Transverse colon (tissue), 4 donors: ENCODE data around the gene KAZN. TPM values are rescaled to one million over a fixed set of nuclear protein-coding genes. Genes with fewer than 3 reads are reported as not detected.

Experiments used
- DNase-seq: peaks from one replicate; pipeline ENCODE4 v3.0.0-alpha.2; 2019
- H3K27ac ChIP-seq, 4 donors: fragments of 200-600 bp; sonication (generic); 2 replicates each; pipeline ENCODE4 v1.5.1; 2016 to 2018; ENCODE audit warnings: inconsistent platforms in 4 of 4
- H3K27me3 ChIP-seq: fragments of 200-600 bp; sonication (generic); 2 replicates; pipeline ENCODE4 v1.5.1; 2017; ENCODE audit warnings: inconsistent platforms
- H3K36me3 ChIP-seq, 4 donors: fragments of 200-600 bp; sonication (generic); 2 replicates each; pipeline ENCODE4 v1.5.1; 2017 to 2019; ENCODE audit warnings: inconsistent platforms in 4 of 4
- H3K4me1 ChIP-seq, 4 donors: fragments of 200-600 bp; sonication (generic); 2 replicates each; pipeline ENCODE4 v1.5.1; 2017 to 2020; ENCODE audit warnings: inconsistent platforms in 4 of 4
- H3K4me3 ChIP-seq, 4 donors: fragments of 200-600 bp; sonication (generic); 1 replicate in 1 of 4; 2 replicates in 3 of 4; pipeline versions ENCODE4 v1.5.1 to v1.6.1; 2017 to 2019; ENCODE audit warnings: inconsistent platforms in 4 of 4
- H3K9me3 ChIP-seq, 2 donors: fragments of 200-600 bp; sonication (generic); 2 replicates each; pipeline ENCODE4 v1.5.1; 2017 to 2019; ENCODE audit warnings: inconsistent platforms in 2 of 2
- CTCF ChIP-seq, 5 experiments: fragments of 200-600 bp in 3 of 5; fragments of 450-650 bp in 2 of 5; sonication (generic) in 3 of 5; IDR thresholded peaks; 1 replicate in 2 of 5; 2 replicates in 3 of 5; pipeline ENCODE4 v1.5.1; 2016 to 2017; ENCODE audit warnings: antibody characterized with exemption in 5 of 5, inconsistent platforms in 3 of 5, mild to moderate bottlenecking in 2 of 5, moderate library complexity in 1 of 5
- EP300 ChIP-seq: sonication (generic); formaldehyde crosslinking; IDR thresholded peaks from one replicate; pipeline ENCODE4 v1.6.1; 2017; ENCODE audit warnings: antibody characterized with exemption, low read depth
- POLR2A ChIP-seq: fragments of 450-650 bp; IDR thresholded peaks from one replicate; pipeline ENCODE4 v1.6.1; 2016; ENCODE audit warnings: antibody characterized with exemption, mild to moderate bottlenecking, moderate library complexity
- POLR2AphosphoS5 ChIP-seq, 3 donors: sonication (generic); formaldehyde crosslinking; IDR thresholded peaks; one replicate each; pipeline ENCODE4 v1.6.1; 2016; ENCODE audit warnings: antibody characterized with exemption in 3 of 3
- WGBS, 2 donors: methylation state at CpG; one replicate each; pipeline ENCODE4 v1.1.5; 2018; ENCODE audit warnings: low coverage in 1 of 2; 5-methylcytosine and 5-hydroxymethylcytosine counted together
- in situ Hi-C, 4 donors: fragments of 200-750 bp; cut with MboI; loops; one replicate each; pipeline versions ENCODE4 v1.15.0 to v1.15.1; 2017; ENCODE audit warnings: low sequenced_read_pairs in 3 of 4, low pct_ligation_motif_present in 1 of 4, low pct_unique_long_range_greater_than_20kb in 1 of 4
- intact Hi-C: fragments of 100-400 bp; cut with DNase I; formaldehyde crosslinking; loops from one replicate; pipeline ENCODE4 v1.15.1; 2023; ENCODE audit warnings: low total_unique reads
- total RNA-seq, 4 donors: library from RNA; depleted of rRNA; stranded (reverse); fragments of >200 nt; gene quantifications; one replicate each; pipeline ENCODE4 v1.1.0, GENCODE V29; 2016

KAZN gene
- total RNA-seq, 4 donors from 2014 or later: 12.0 to 17.1 (median 16.2) TPM

DNA sequence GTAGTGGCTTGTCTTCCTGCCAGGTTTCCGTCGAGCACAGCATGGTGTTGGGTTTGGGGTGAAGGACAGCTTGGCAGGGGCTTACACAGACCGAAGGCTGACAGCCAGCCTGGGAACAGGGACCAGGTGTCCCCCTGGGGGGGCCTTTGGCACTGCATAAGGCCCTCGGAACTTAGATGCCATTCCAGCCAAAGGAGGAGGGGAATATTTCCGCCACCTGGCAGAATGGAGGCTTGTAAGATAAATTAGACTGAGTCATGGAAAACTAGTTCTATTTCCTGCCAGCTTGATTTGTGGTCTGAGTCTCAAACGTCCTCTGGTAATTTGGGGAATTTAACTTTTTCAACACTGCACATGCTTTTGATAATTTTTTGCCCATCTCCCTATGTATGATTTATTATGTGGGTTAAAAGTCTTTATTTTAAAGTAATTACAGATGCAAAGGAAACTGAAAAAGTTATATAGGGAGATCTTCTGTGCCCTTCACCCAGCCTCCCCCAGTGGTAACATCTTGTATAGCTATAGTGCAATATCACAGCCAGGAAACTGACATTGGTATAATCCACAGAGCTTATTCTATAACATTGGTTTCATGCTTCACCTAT, 543.6 kb downstream of the KAZN start:
- no peak overlapping the region for H3K27ac ChIP-seq
- intact Hi-C loops: no loop called here
- WGBS, 2 donors: 29 to 63% methylated on average over 1 to 6 of the region's 6 CpGs

DNA sequence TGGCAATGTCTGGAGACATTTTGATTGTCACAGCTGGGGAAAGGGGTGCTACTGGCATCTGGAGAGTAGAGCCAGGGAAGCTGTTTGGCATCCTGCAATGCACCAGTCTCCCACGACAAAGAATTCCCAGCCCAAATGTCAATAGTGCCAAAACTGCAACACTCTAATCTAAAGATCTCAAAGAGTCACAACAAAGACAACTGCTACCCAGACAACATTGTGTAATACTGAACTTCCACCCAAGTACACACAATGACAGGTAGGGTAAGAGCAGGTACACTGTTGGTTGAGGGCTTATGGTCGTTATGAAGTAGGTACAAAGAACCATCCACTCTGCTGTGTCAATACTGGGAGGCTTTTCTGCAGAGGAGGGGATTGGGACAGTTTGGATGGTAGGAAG, 546.8 kb downstream of the KAZN start:
- Histone ChIP-seq H3K4me1 (no peaks in the 10 kb centered on the region), H3K4me3 (no peak overlapping the region), H3K9me3 (no peaks in the 10 kb centered on the region), H3K27ac (no peak overlapping the region), H3K36me3 (no peaks in the 10 kb centered on the region), H3K27me3 (no peaks in the 10 kb centered on the region)
- intact Hi-C loops: no loop called here
- 68% methylated on average over 2 of the region's 2 CpGs; no CpG with 5 or more reads in 1 of the 2 donors for WGBS, 2 donors
- DNase-seq: no peak
- no peak for TF ChIP-seq POLR2AphosphoS5 (IDR thresholded peaks at IDR 0.05)
- no peak for TF ChIP-seq EP300
- no peak for TF ChIP-seq CTCF (IDR thresholded peaks at IDR 0.05)
- no peak for TF ChIP-seq POLR2A
- in situ Hi-C loops: loop anchor here in 3 of 4 donors (10.0 to 25.0 kb wide), 2 partner anchors 129 to 292 kb away; partner anchors contain the start of gene CTRC (in 3 of the 3)

More for the DNA sequence above, 543.6 kb downstream of the KAZN start:
- in situ Hi-C loops: loop anchor here in 3 of 4 donors (10.0 to 25.0 kb wide), 2 partner anchors 133 to 295 kb away; partner anchors contain the start of gene CTRC (in 3 of the 3)
- H3K36me3 ChIP-seq: no peaks in the 10 kb centered on the region
- no peaks in the 10 kb centered on the region for H3K9me3 ChIP-seq
- no peak for TF ChIP-seq EP300
- no peak for TF ChIP-seq CTCF (IDR thresholded peaks at IDR 0.05)
- TF ChIP-seq POLR2A: no peak
- TF ChIP-seq POLR2AphosphoS5 (IDR thresholded peaks at IDR 0.05): no peak
- H3K27me3 ChIP-seq: no peaks in the 10 kb centered on the region
- H3K4me3 ChIP-seq: no peak overlapping the region
- H3K4me1 ChIP-seq: no peaks in the 10 kb centered on the region
- DNase-seq: no peak

DNA sequence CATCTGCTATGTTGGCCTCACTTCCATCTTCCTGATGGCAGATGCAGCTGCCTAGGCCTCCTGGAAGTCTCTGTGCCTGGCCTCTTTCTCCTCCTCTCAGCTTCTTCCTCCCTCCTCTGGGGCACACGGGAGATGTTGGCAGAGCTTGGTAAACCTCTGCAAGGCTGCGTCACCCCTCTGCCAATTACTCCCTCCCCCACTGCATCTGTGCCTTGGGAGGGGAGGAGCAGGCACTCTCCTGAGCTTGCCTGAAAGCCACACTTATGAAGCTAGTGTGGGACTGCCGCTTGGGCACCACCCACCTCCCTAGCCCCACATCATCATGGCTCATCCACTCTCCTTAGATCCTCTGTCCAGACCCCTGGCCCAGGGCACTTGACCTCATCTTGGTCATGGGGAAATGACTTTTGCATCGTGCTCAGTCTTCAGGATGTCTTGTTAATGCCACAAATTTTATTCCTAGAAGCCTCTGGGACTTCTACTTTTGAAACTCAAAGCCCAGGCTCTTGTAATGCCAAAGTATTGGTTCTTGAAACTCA, 547.7 kb downstream of the KAZN start:
- 60 to 63% methylated on average over 3 to 4 of the region's 4 CpGs for WGBS, 2 donors
- no peak overlapping the region for H3K4me3 ChIP-seq
- in situ Hi-C loops (loop anchor here in 3 of 4 donors (10.0 to 25.0 kb wide), 2 partner anchors 129 to 291 kb away; partner anchors contain the start of gene CTRC (in 3 of the 3)), intact Hi-C loops (no loop called here)
- no peaks in the 10 kb centered on the region for H3K9me3 ChIP-seq
- TF ChIP-seq POLR2AphosphoS5 (IDR thresholded peaks at IDR 0.05) (no peak), EP300 (no peak), CTCF (IDR thresholded peaks at IDR 0.05) (no peak), POLR2A (no peak)
- H3K36me3 ChIP-seq: no peaks in the 10 kb centered on the region
- DNase-seq: no peak
- H3K27ac ChIP-seq: no peak overlapping the region
- H3K27me3 ChIP-seq: no peaks in the 10 kb centered on the region
- peaks cover 0 to under 1% (median 0%) of the 10 kb centered on the region in 4 donors for H3K4me1 ChIP-seq

DNA sequence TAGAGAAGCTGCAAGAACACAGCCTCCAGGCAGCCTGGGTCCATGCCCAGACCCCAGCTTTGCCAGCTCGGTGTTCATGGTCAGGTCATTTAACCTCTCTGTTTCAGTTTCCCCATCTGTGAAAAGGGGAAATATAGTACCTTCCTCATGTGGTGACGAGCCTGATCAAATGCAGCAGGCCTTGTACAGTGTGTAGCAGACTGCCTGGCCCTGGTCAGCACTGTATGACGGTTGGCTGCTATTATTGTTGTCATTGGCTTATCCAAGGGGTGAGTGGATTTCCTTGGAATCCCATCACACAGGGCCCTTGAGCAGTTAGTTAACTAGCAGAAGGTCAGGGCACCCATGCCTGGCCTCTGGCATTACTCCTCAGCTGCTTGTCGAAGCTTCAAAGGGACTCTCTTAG, 548.5 kb downstream of the KAZN start:
- Histone ChIP-seq H3K36me3 (no peaks in the 10 kb centered on the region), H3K9me3 (no peaks in the 10 kb centered on the region), H3K4me3 (no peak overlapping the region), H3K27ac (no peak overlapping the region), H3K4me1 (peaks cover 0 to 8% (median 2%) of the 10 kb centered on the region in 4 donors), H3K27me3 (no peaks in the 10 kb centered on the region)
- DNase-seq: no peak
- 81% methylated on average over 4 of the region's 4 CpGs; no CpG with 5 or more reads in 1 of the 2 donors for WGBS, 2 donors
- in situ Hi-C loops: loop anchor here in 3 of 4 donors (10.0 to 25.0 kb wide), 2 partner anchors 128 to 290 kb away; partner anchors contain the start of gene CTRC (in 3 of the 3)
- TF ChIP-seq CTCF (IDR thresholded peaks at IDR 0.05): no peak
- no peak for TF ChIP-seq POLR2A
- no peak for TF ChIP-seq POLR2AphosphoS5 (IDR thresholded peaks at IDR 0.05)
- TF ChIP-seq EP300: no peak
- intact Hi-C loops: no loop called here
